B cell (primary cell): ENCODE results near the gene GNPAT. TPM values are rescaled to one million over a fixed set of nuclear protein-coding genes. Genes with fewer than 3 reads are reported as not detected.

Experiments used
- ATAC-seq: fragments of 200-7000 bp; cut with Tn5 transposase; one replicate; pipeline ENCODE4 v1.10.0; 2021; ENCODE audit warnings: low read depth, mild to moderate bottlenecking, moderate number of reproducible peaks, moderate library complexity
- CTCF ChIA-PET: fragments of 350-600 bp; sonication (Branson Sonifier 250); formaldehyde crosslinking; loops from one replicate; lab custom pipeline; 2021; ENCODE audit warnings: antibody characterized with exemption, inconsistent platforms; lab: Charles Lee
- POLR2A ChIA-PET: fragments of 350-600 bp; sonication (Branson Sonifier 250); formaldehyde crosslinking; loops from one replicate; lab custom pipeline; 2021; ENCODE audit warnings: antibody characterized with exemption; lab: Charles Lee
- DNase-seq: peaks from one replicate; pipeline ENCODE4 v3.0.0; 2013
- H2AFZ ChIP-seq: 2 replicates; pipeline ENCODE4 v1.6.1; 2012; ENCODE audit warnings: mild to moderate bottlenecking, low read depth, low read length; ENCODE audit not compliant: insufficient read depth, poor library complexity, severe bottlenecking
- H3K27ac ChIP-seq, 2 donors: 1 replicate in 1 of 2; 2 replicates in 1 of 2; pipeline ENCODE4 v1.5.1; 2012 to 2013; ENCODE audit warnings: low read length in 2 of 2, mild to moderate bottlenecking in 2 of 2, moderate library complexity in 1 of 2
- H3K27me3 ChIP-seq, 4 experiments: fragments of 200-600 bp in 1 of 4; sonication (generic) in 1 of 4; replicated peaks in 1 of 4; 1 replicate in 2 of 4; 2 replicates in 2 of 4; pipeline versions ENCODE4 v1.6.1 to v1.7.0; 2013 to 2016; ENCODE audit warnings: low read length in 3 of 4, mild to moderate bottlenecking in 2 of 4, mixed read lengths in 1 of 4, moderate library complexity in 1 of 4; ENCODE audit not compliant: insufficient read depth in 4 of 4, control insufficient read depth in 3 of 4; ENCODE audit errors: control extremely low read depth in 1 of 4
- H3K36me3 ChIP-seq, 2 experiments: replicated peaks in 1 of 2; 1 replicate in 1 of 2; 2 replicates in 1 of 2; pipeline versions ENCODE4 v1.6.1 to v1.7.1; 2013; ENCODE audit warnings: low read length in 1 of 2; ENCODE audit not compliant: insufficient read depth in 2 of 2, control insufficient read depth in 1 of 2; ENCODE audit errors: control extremely low read depth in 1 of 2, extremely low read depth in 1 of 2
- H3K4me1 ChIP-seq, 2 donors: fragments of 200-600 bp in 1 of 2; sonication (generic) in 1 of 2; 1 replicate in 1 of 2; 2 replicates in 1 of 2; pipeline versions ENCODE4 v1.5.1 to v1.6.1; 2013 to 2017; ENCODE audit warnings: low read length in 2 of 2; ENCODE audit not compliant: control insufficient read depth in 2 of 2, insufficient read depth in 2 of 2
- H3K4me2 ChIP-seq: replicated peaks from 2 replicates; pipeline ENCODE3; 2012; ENCODE audit warnings: mild to moderate bottlenecking, low read depth, low read length; ENCODE audit not compliant: poor library complexity, severe bottlenecking
- H3K4me3 ChIP-seq, 5 experiments: fragments of 200-600 bp in 1 of 5; sonication (generic) in 1 of 5; 1 replicate in 3 of 5; 2 replicates in 2 of 5; pipeline versions ENCODE4 v1.5.1 to v1.7.0; 2011 to 2016; ENCODE audit warnings: low read length in 4 of 5, mild to moderate bottlenecking in 4 of 5, low read depth in 2 of 5, control low read depth in 1 of 5, moderate library complexity in 1 of 5; ENCODE audit not compliant: insufficient read depth in 1 of 5; ENCODE audit errors: control extremely low read depth in 1 of 5, extremely low read depth in 1 of 5
- H3K79me2 ChIP-seq: fragments of 200-600 bp; sonication (generic); one replicate; pipeline ENCODE4 v1.6.0; 2016; ENCODE audit warnings: low read length; ENCODE audit not compliant: control insufficient read depth, insufficient read depth
- H3K9ac ChIP-seq: fragments of 200-600 bp; sonication (generic); 2 replicates; pipeline ENCODE4 v1.6.1; 2017; ENCODE audit warnings: mild to moderate bottlenecking, low read length, moderate library complexity
- H3K9me3 ChIP-seq, 3 donors: one replicate each; pipeline versions ENCODE4 v1.6.1 to v1.7.1; 2013; ENCODE audit warnings: low read length in 2 of 3; ENCODE audit not compliant: control insufficient read depth in 2 of 3, insufficient read depth in 1 of 3; ENCODE audit errors: control extremely low read depth in 1 of 3
- H4K20me1 ChIP-seq: 2 replicates; pipeline ENCODE4 v1.6.0; 2012; ENCODE audit warnings: mild to moderate bottlenecking, low read length; ENCODE audit not compliant: insufficient read depth, control insufficient read depth, poor library complexity, severe bottlenecking
- H3K27ac Mint-ChIP-seq: one replicate; pipeline ENCODE4 v1.8.0; 2021; ENCODE audit warnings: mixed read lengths
- H3K27me3 Mint-ChIP-seq: one replicate; pipeline ENCODE4 v1.8.0; 2021; ENCODE audit warnings: mixed read lengths
- H3K4me1 Mint-ChIP-seq: one replicate; pipeline ENCODE4 v1.8.0; 2021; ENCODE audit warnings: mixed read lengths
- H3K4me3 Mint-ChIP-seq: one replicate; pipeline ENCODE4 v1.8.0; 2021; ENCODE audit warnings: mixed read lengths
- H3K9me3 Mint-ChIP-seq: one replicate; pipeline ENCODE4 v1.8.0; 2022; ENCODE audit warnings: mixed read lengths; ENCODE audit not compliant: insufficient read depth
- EZH2 ChIP-seq: IDR thresholded peaks from 2 replicates; pipeline ENCODE4 v1.6.1; 2012; ENCODE audit warnings: borderline replicate concordance, low read depth, mild to moderate bottlenecking, moderate library complexity, low read length; ENCODE audit not compliant: insufficient read depth, poor library complexity, severe bottlenecking
- WGBS: methylation state at CpG from one replicate; pipeline ENCODE4 v1.1.5; 2013; ENCODE audit warnings: missing lambda C conversion rate; ENCODE audit not compliant: insufficient coverage; 5-methylcytosine and 5-hydroxymethylcytosine counted together
- intact Hi-C: fragments of 100-400 bp; cut with micrococcal nuclease; formaldehyde crosslinking; loops from one replicate; pipeline ENCODE4 v1.10.0; 2022
- polyA plus RNA-seq: library from polyadenylated mRNA; depleted of rRNA; stranded (reverse); fragments of >200 nt; gene quantifications from 2 replicates; pipeline ENCODE4 v1.2.3, GENCODE V29; 2012
- total RNA-seq, 2 donors: library from RNA; stranded (reverse); fragments of 120-200 nt in 1 of 2; gene quantifications; 1 replicate in 1 of 2; 2 replicates in 1 of 2; pipeline versions ENCODE4 v1.2.3 to v1.2.4, GENCODE V29; 2013 to 2022
- TF ChIP-seq, protein P1 (sequence below): fragments of 200-600 bp; IDR thresholded peaks from one replicate; pipeline ENCODE4 v1.8.0; 2022; ENCODE audit warnings: antibody characterized with exemption, mild to moderate bottlenecking

Gene GNPAT
- total and polyA plus RNA-seq, 2 donors (not counting 1 experiment from before 2014, with no cell fraction given), result 19.5 to 49.0 TPM

DNA sequence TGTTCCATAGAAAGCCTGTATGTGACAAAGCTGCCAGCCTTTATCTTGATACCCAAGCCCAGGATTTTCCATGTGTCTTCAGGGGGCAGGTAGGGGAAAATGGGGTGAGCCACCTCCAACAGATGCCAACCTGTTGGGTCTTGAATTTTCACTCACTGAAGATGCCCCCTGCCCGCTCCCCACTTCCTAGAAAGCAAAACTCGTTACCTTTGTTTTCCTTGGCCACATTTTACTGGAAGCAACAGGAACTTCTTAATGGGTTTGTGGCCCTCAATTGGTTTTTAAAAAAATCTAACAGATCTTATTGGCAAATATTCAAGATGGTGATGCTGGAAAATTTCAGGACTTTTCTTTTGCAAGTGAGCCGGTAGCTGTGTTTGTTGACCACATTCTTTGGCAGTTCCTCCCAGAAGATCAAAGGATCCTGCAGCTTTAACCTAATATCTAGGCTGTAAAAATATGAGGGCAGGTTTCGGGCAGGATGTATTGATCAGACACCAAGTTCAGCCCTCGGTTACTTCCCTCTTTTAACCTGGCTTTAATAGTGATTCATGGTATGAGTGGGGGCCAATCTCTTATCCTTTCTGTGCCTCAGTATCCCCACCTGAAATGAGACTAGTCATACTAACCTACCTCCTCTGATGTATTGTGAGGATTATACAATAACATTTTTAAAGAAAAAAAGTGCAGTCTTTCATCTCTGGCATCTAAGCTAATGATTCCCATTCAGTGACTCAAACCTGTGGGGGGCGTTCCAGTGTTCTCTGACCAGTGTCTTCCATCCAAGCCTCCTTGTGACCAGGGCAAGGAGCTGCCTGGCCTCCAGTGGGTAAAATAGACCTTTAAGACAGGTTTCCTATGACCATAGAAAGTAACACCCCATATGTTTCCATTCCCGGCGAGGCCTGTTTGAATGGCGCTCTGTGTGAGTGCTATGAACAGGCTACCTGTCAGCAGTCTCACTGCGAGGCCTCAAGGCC, 21.3 kb upstream of the GNPAT start:
- Mint-ChIP-seq H3K4me3 (no peak overlapping the region), H3K4me1 (peaks cover 23% of the 10 kb centered on the region), H3K27ac (no peak overlapping the region), H3K9me3 (no peaks in the 10 kb centered on the region), H3K27me3 (no peaks in the 10 kb centered on the region)
- Histone ChIP-seq H3K4me2 (no peak overlapping the region), H3K79me2 (no peaks in the 10 kb centered on the region), H4K20me1 (no peaks in the 10 kb centered on the region), H3K4me1 (peaks cover 16 to 19% of the 10 kb centered on the region in 2 donors), H3K4me3 (no peak overlapping the region), H3K27me3 (no peaks in the 10 kb centered on the region), H3K9ac (no peak overlapping the region), H3K36me3 (peaks cover 0 to 16% of the 10 kb centered on the region in 2 experiments), H3K9me3 (no peaks in the 10 kb centered on the region), H2AFZ (no peak overlapping the region), H3K27ac (no peak overlapping the region)
- TF ChIP-seq, protein P1, sequence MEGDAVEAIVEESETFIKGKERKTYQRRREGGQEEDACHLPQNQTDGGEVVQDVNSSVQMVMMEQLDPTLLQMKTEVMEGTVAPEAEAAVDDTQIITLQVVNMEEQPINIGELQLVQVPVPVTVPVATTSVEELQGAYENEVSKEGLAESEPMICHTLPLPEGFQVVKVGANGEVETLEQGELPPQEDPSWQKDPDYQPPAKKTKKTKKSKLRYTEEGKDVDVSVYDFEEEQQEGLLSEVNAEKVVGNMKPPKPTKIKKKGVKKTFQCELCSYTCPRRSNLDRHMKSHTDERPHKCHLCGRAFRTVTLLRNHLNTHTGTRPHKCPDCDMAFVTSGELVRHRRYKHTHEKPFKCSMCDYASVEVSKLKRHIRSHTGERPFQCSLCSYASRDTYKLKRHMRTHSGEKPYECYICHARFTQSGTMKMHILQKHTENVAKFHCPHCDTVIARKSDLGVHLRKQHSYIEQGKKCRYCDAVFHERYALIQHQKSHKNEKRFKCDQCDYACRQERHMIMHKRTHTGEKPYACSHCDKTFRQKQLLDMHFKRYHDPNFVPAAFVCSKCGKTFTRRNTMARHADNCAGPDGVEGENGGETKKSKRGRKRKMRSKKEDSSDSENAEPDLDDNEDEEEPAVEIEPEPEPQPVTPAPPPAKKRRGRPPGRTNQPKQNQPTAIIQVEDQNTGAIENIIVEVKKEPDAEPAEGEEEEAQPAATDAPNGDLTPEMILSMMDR, result no peak
- TF ChIP-seq EZH2, result no peak
- ChIA-PET CTCF (no interaction called here), POLR2A (no interaction called here)
- intact Hi-C loops, result no loop called here
- WGBS, result 96% methylated on average over 8 of the region's 10 CpGs
- ATAC-seq (no peak), DNase-seq (no peak)

DNA sequence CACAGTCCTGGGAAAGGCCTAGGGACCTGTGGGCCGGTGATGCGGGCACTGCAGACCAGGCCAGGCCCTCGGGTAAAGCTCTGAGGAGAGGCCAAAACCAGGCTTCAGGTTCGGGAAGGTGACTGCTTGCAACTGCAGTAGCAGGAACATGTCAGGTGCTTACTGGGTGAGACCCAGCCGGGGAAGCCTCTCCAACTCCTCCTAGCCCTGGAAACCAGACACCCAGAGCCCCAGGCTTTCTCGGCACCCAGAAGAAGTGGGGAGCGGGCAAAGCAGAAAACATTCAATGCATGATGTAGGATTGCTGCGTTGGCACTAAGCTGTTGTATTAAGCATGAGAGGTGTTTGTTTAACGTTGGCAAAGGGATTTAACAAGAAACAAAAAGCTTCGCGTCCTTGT, 20.2 kb upstream of the GNPAT start:
- DNase-seq, result no peak
- peaks cover 12% of the 10 kb centered on the region for H3K4me1 Mint-ChIP-seq
- Histone ChIP-seq H3K27ac (no peak overlapping the region), H4K20me1 (no peaks in the 10 kb centered on the region), H3K4me2 (no peak overlapping the region), H3K9me3 (no peaks in the 10 kb centered on the region), H3K4me1 (peaks cover 5 to 8% of the 10 kb centered on the region in 2 donors), H3K27me3 (no peaks in the 10 kb centered on the region), H3K79me2 (no peaks in the 10 kb centered on the region), H3K9ac (no peak overlapping the region), H3K36me3 (peaks cover 2 to 27% of the 10 kb centered on the region in 2 experiments), H3K4me3 (no peak overlapping the region), H2AFZ (no peak overlapping the region)
- CTCF ChIA-PET, result no interaction called here
- intact Hi-C loops, result no loop called here
- H3K9me3 Mint-ChIP-seq, result no peaks in the 10 kb centered on the region
- H3K27ac Mint-ChIP-seq, result no peak overlapping the region
- H3K4me3 Mint-ChIP-seq, result no peak overlapping the region
- TF ChIP-seq, protein P1, result no peak
- no peak for TF ChIP-seq EZH2
- WGBS, result 91% methylated on average over 5 of the region's 11 CpGs
- no peaks in the 10 kb centered on the region for H3K27me3 Mint-ChIP-seq
- ATAC-seq, result no peak
- POLR2A ChIA-PET, result no interaction called here
